HuH-7.5 (cell line): ENCODE results near the gene PHAF1.
"Not testable (repeated sequence)": the region's sequence is repeated elsewhere in the genome, so short reads cannot be mapped to it uniquely, and the experiment has no call there.

ENCODE experiments used
- DNase-seq: peaks from one replicate; pipeline ENCODE4 v3.0.0; 2011; ENCODE audit warnings: low spot score

The PHAF1 gene

GRCh38 chr16:67105246-67105645, 4.5 kb upstream of the PHAF1 start:
- DNase-seq, result no peak

GRCh38 chr16:67105881-67106280, 3.9 kb upstream of the PHAF1 start:
- no peak for DNase-seq

GRCh38 chr16:67108489-67108888, 1.3 kb upstream of the PHAF1 start:
- no peak for DNase-seq

GRCh38 chr16:67108931-67109406, 772 bp upstream of the PHAF1 start:
- DNase-seq, result no peak

- DNase-seq, result no peak
Measured at GRCh38 chr16:67111951-67112444, 2.3 kb downstream of the PHAF1 start.

- no peak for DNase-seq
Measured at GRCh38 chr16:67112591-67113399, 3.1 kb downstream of the PHAF1 start.

GRCh38 chr16:67114793-67115192, 5.1 kb downstream of the PHAF1 start:
- no peak for DNase-seq

GRCh38 chr16:67115639-67116038, 5.9 kb downstream of the PHAF1 start:
- DNase-seq, result no peak

- no peak for DNase-seq
Measured at GRCh38 chr16:67116388-67117311, 6.9 kb downstream of the PHAF1 start.

- no peak for DNase-seq
Measured at GRCh38 chr16:67117716-67118115, 8.0 kb downstream of the PHAF1 start.

GRCh38 chr16:67120025-67120424, 10.3 kb downstream of the PHAF1 start:
- no peak for DNase-seq

GRCh38 chr16:67122799-67123198, 13.1 kb downstream of the PHAF1 start:
- not testable (repeated sequence) for DNase-seq

- no peak for DNase-seq
Measured at GRCh38 chr16:67128417-67128816, 18.7 kb downstream of the PHAF1 start.

- DNase-seq, result no peak
Measured at GRCh38 chr16:67128887-67129286, 19.1 kb downstream of the PHAF1 start.

- no peak for DNase-seq
Measured at GRCh38 chr16:67129422-67129821, 19.7 kb downstream of the PHAF1 start.

GRCh38 chr16:67137605-67138004, 27.9 kb downstream of the PHAF1 start:
- DNase-seq, result no peak

GRCh38 chr16:67141391-67141790, 31.6 kb downstream of the PHAF1 start:
- DNase-seq, result no peak

GRCh38 chr16:67142342-67142741, 32.6 kb downstream of the PHAF1 start:
- no peak for DNase-seq

GRCh38 chr16:67144943-67145342, 35.2 kb downstream of the PHAF1 start:
- DNase-seq, result no peak

- no peak for DNase-seq
Measured at GRCh38 chr16:67145746-67146145, 36.0 kb downstream of the PHAF1 start.

- DNase-seq, result no peak
Measured at GRCh38 chr16:67146523-67147357, 37.0 kb downstream of the PHAF1 start.
